T1000 (cell line): Measurements from ENCODE around the gene MOV10L1.
"Not testable (repeated sequence)": the region's sequence is repeated elsewhere in the genome, so short reads cannot be mapped to it uniquely, and the experiment has no call there.

Experiments used
- DNase-seq: peaks from one replicate; lab custom pipeline; 2025; ENCODE audit warnings: mixed read lengths; lab: John Stamatoyannopoulos, UW

The MOV10L1 gene

DNA sequence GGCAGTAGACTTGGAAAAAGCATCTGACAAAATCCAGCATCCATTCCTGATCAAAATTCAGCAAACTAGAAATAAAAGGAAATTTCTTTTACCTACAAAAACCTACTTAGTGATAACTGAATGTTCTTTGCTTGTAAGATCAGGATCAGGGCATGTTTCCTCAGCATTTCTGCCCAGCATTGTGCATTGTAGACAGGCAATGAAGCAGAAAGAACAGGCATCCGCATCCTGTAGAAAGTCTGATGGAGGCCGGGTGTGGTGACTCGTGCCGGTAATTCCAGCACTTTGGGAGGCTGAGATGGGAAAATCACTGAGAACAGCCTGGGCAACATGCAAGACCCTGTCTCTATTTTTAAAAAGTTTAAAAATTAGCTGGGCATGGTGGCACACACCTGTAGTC, 48.2 kb downstream of the MOV10L1 start:
- DNase-seq = no peak

- DNase-seq = no peak
Measured at GRCh38 chr22:50138988-50139387, 49.2 kb downstream of the MOV10L1 start.

GRCh38 chr22:50139843-50140415, 50.1 kb downstream of the MOV10L1 start:
- DNase-seq = no peak

GRCh38 chr22:50140615-50141014, 50.8 kb downstream of the MOV10L1 start:
- DNase-seq = no peak

DNA sequence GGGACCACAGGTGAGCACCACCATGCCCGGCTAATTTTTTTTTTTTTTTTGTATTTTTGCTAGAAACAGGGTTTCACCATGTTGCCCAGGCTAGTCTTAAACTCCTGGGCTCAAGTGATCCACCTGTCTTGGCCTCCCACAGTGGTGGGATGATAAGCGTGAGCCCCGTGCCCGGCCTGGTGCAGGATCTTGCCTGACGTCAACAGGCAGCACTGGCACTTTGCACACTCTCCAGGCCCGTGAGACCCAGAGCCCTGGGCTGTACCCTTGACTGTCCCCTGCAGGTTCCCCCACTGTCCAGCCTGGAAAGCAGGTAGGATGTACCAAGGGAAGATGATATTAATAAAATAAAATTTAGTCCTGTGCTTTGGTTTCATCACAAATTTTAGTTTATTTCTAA, 51.7 kb downstream of the MOV10L1 start:
- no peak for DNase-seq

GRCh38 chr22:50141891-50142363, 52.1 kb downstream of the MOV10L1 start:
- DNase-seq = no peak

DNA sequence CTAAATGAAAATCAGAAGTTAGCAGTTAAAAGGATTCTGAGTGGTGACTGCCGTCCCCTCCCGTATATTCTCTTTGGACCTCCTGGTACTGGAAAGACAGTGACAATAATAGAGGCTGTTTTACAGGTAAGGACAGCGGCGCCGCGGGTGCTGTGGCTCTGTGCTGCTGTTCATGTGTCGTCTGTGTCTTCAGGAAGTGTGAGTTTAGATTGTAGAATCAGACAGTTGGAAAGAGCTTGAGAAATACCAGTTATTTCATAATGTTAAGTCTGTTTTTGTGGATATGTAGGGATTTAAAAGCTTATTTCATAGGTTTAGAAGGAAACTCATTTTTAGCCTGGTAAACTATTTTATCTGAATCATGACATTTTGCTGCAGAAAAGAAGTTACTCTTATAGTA, 53.3 kb downstream of the MOV10L1 start:
- no peak for DNase-seq

DNA sequence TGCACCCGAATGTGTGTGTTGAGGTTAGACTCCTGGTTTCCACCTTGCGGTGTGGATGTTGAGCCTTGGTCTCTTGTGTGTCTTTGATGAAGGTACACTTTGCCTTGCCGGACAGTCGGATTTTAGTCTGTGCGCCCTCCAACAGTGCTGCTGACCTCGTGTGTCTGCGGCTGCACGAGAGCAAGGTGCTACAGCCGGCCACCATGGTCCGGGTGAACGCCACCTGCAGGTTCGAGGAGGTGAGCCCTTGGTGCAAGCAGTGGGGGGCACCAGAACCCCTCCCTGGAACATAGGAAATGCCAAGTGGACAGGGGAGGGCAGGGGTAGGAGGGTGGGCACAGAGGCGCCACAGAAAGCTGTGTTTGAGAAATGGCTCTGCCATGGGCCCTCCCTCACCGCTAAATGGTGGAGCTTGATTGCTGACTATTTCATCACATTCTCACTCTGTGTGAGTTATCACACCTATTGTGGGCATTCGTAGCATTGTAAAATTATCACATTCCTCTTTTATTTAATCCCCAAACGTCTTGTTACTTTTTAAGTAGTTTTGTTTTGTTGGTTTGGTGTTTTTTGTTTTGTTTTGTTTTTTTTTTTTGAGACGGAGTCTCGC, 54.3 kb downstream of the MOV10L1 start:
- no peak for DNase-seq

GRCh38 chr22:50145721-50146438, 56.1 kb downstream of the MOV10L1 start:
- no peak for DNase-seq

GRCh38 chr22:50146439-50147238, 56.8 kb downstream of the MOV10L1 start:
- DNase-seq = no peak

DNA sequence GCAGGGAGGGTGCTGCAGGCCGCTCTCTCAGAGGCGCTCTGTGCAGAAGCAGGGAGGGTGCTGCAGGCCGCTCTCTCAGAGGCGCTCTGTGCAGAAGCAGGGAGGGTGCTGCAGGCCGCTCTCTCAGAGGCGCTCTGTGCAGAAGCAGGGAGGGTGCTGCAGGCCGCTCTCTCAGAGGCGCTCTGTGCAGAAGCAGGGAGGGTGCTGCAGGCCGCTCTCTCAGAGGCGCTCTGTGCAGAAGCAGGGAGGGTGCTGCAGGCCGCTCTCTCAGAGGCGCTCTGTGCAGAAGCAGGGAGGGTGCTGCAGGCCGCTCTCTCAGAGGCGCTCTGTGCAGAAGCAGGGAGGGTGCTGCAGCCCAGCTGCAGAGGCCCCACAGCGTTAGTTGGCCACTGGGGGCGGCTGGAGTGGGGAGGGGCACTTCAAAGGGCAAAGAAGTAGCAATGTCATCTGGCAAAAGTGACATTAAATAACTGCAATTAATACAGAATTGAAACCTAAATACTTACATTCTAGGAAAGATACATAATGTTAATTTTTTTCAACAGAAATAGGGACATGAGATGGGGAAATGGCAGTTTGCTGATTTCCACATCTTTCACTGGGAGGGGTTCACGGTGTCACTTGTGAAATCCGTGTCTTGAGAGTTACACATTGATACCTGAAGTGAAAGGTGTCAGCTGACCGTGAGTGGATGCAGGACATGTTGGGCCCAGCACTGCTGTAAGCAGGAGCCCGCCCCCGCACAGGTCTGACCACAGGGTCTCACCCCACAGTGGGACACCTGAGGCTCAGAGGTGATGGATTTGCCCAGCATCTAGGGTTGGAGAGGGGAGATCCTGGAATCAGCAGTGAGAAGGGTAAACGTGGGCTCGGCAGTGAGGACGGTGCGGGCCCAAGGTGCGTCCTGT, 57.7 kb downstream of the MOV10L1 start:
- not testable (repeated sequence) for DNase-seq

- no peak for DNase-seq
Measured at GRCh38 chr22:50148166-50148500, 58.3 kb downstream of the MOV10L1 start.

GRCh38 chr22:50148991-50149721, 59.4 kb downstream of the MOV10L1 start:
- DNase-seq = no peak

DNA sequence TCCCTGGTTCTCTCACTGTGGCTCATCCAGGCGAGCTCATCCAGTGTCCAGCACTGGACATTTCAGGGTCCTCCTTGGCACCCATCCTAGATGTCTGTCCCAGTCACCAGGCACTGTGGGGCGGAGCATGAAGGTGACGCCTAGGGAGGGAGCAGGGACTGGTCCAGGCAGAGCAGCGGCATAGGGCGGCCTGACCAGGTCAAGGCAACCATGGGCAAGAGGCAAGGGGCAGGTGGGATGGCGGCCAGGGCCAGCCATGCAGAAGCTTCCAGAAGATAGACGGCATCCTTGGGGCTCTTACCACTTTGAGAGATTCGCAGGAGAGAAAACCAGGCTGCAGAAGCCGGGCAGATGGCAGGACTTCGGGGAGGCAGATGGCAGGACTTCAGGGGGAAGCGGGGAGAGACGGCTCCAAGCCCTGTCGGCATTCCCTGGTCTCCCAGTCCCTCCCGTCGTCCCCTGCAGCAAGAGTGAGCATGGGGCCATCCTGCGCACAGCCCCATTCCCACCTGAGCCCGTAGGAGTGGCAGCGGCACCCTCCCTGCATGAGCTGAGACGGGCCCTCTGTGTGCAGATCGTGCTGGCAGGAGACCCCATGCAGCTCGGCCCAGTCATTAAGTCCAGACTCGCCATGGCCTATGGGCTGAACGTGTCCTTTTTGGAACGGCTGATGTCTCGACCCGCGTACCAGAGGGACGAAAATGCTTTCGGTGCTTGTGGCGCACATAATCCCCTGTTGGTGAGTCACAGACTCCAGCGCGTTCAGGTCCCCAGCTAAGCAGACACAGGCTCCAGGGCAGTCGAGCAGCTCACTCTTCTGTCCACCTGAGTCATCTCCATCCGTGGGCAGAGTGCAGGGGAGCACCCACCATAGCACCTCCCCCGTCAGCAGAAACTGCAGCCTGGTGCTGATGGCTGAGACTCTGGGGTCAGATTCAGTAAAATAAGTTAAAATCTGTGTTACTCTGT, 60.6 kb downstream of the MOV10L1 start:
- DNase-seq = no peak

- no peak for DNase-seq
Measured at GRCh38 chr22:50151571-50152537, 62.0 kb downstream of the MOV10L1 start.

GRCh38 chr22:50153056-50153755, 63.4 kb downstream of the MOV10L1 start:
- no peak for DNase-seq

GRCh38 chr22:50153756-50154140, 63.9 kb downstream of the MOV10L1 start:
- DNase-seq = no peak
